A549 (cell line): ENCODE data around the gene PROX1.

Experiments used
- BCL3 ChIP-seq: fragments of >200 bp; sonication (Bioruptor Twin); formaldehyde crosslinking; IDR thresholded peaks from 3 replicates; pipeline ENCODE4 v1.6.1; 2016
- CHD2 ChIP-seq: fragments of 150-350 bp; IDR thresholded peaks from 2 replicates; pipeline ENCODE4 v1.6.1; 2014; ENCODE audit warnings: low read length; ENCODE audit not compliant: partially characterized antibody
- CTCF ChIP-seq: fragments of >200 bp; sonication (Bioruptor Twin); formaldehyde crosslinking; IDR thresholded peaks from 3 replicates; pipeline ENCODE4 v1.5.1; 2016
- EP300 ChIP-seq, 2 experiments: fragments of >200 bp; sonication (Bioruptor Twin); formaldehyde crosslinking; IDR thresholded peaks; 2 replicates in 1 of 2; 3 replicates in 1 of 2; pipeline ENCODE4 v1.6.1; 2016 to 2017
- HMGXB4 ChIP-seq: fragments of 250-450 bp; sonication (Bioruptor Pico); IDR thresholded peaks from 2 replicates; pipeline ENCODE4 v1.5.0; 2021; ENCODE audit warnings: mild to moderate bottlenecking, moderate library complexity, borderline replicate concordance
- HOXA7 ChIP-seq: fragments of 250-450 bp; sonication (Bioruptor Pico); IDR thresholded peaks from 2 replicates; pipeline ENCODE4 v1.5.0; 2020; ENCODE audit warnings: mild to moderate bottlenecking, moderate library complexity
- JUN ChIP-seq, 2 experiments: fragments of >200 bp; sonication (Bioruptor Twin); formaldehyde crosslinking; IDR thresholded peaks; 2 replicates in 1 of 2; 3 replicates in 1 of 2; pipeline ENCODE4 v1.6.1; 2016 to 2017
- POLR2A ChIP-seq: IDR thresholded peaks from 2 replicates; pipeline ENCODE4 v1.6.1; 2012; ENCODE audit warnings: mild to moderate bottlenecking, low read length
- RAD21 ChIP-seq, 2 experiments: fragments of >200 bp in 1 of 2; sonication (Bioruptor Twin) in 1 of 2; formaldehyde crosslinking in 1 of 2; IDR thresholded peaks in 1 of 2; conservative IDR thresholded peaks in 1 of 2; 2 replicates in 1 of 2; 3 replicates in 1 of 2; pipeline ENCODE4 v1.6.1; 2012 to 2018; ENCODE audit warnings: inconsistent platforms in 1 of 2
- REST ChIP-seq: fragments of 200-600 bp; sonication (generic); IDR thresholded peaks from 2 replicates; pipeline ENCODE4 v1.6.1; 2016; ENCODE audit warnings: antibody characterized with exemption, mild to moderate bottlenecking, moderate library complexity
- RFX5 ChIP-seq: fragments of 450-650 bp; IDR thresholded peaks from 2 replicates; pipeline ENCODE4 v1.7.1; 2014; ENCODE audit warnings: antibody characterized with exemption, mild to moderate bottlenecking, moderate library complexity
- USF2 ChIP-seq: fragments of 450-650 bp; IDR thresholded peaks from 2 replicates; pipeline ENCODE4 v1.6.1; 2014; ENCODE audit warnings: antibody characterized with exemption

- no peak for TF ChIP-seq CTCF
- no peak for TF ChIP-seq JUN (IDR thresholded peaks at IDR 0.05)
- TF ChIP-seq POLR2A = no peak
- no peak for TF ChIP-seq HOXA7 (CRISPR knock-in tag)
- TF ChIP-seq HMGXB4 = no peak
- TF ChIP-seq EP300 (IDR thresholded peaks at IDR 0.05) = no peak
- TF ChIP-seq RAD21 (conservative IDR thresholded peaks at IDR 0.05 in 1 of 2, IDR thresholded peaks at IDR 0.05 in 1 of 2) = no peak
- TF ChIP-seq RFX5 = no peak
- TF ChIP-seq REST = no peak
- no peak for TF ChIP-seq CHD2
- TF ChIP-seq USF2 = no peak
- TF ChIP-seq BCL3 = no peak
These were observed 1.5 kb upstream of the PROX1 start for GRCh38 chr1:213986020-213986924.
